Activated CD4-positive, alpha-beta T cell treated with anti-CD3 and anti-CD28 coated beads, Interleukin-2, amount 50 U/mL, for 16 hours (primary cell): ENCODE data around the gene ENG.
"Not testable (repeated sequence)": the region's sequence is repeated elsewhere in the genome, so short reads cannot be mapped to it uniquely, and the experiment has no call there.

Experiments used
- DNase-seq: peaks from one replicate; pipeline ENCODE4 v3.0.0-alpha.2; 2020

The ENG gene

DNA sequence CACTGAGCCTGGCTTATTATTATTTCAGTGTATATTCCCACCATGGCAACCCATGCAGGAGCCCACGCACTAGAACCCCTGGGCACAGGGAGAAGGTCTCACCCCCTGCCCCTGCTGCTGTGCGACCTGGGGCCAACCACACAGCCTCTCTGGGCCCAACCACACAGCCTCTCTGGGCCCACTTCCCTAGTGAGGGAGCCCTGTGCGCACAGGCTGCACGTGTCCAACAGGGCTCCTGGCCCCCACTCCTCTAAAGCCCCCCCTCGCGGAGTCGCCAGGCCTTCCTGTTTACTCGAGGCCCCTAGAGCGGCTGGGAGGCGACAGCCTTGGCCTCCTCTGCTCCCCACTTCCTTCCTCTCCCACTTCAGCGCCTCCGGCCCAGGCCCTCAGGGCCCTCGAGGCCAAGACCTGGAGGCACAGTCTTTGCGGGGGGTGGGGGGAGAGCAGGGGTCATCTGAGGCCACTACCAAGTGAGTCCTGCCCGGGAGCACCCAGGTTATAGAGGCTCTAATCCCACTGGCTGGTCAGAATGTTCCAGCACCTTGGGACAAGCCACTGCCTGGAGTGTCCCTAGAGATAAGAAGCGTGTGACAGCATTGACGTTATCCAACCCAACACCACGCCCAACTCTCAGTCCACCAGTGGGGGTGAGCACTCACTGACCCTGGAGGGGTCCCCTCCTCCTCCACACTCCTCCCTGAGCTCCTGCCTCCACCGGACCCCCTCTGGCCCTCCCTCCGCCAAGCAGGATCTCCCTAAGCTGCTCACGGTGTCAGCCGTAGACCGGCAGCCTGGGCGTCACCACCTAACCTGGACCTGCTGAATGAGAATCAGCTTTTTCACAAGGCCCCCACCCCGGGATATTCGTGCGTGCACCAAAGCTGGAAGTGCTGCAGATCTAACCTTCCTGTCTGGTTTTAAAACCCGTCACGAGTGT is 7.9 kb upstream of the ENG start:
- no peak for DNase-seq

DNA sequence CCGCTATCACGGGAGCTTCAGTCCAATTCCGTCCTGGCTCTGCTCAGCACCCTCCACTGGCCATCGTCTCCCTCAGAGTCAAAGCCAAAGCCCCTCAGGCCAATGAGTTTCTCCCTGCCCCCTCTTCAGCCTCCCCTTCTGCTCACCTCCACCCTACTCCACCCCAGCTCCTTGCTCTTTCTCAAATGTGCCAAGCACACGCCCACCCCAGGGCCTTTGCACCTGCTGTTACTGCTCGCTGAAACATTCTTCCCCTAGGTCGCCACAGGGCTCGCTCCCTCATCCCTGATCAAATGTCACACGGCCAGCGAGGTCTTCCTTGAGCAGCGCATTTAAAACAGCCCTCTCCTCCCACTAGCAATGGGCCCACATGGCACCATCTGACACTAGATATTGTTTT is 6.3 kb upstream of the ENG start:
- no peak for DNase-seq

DNA sequence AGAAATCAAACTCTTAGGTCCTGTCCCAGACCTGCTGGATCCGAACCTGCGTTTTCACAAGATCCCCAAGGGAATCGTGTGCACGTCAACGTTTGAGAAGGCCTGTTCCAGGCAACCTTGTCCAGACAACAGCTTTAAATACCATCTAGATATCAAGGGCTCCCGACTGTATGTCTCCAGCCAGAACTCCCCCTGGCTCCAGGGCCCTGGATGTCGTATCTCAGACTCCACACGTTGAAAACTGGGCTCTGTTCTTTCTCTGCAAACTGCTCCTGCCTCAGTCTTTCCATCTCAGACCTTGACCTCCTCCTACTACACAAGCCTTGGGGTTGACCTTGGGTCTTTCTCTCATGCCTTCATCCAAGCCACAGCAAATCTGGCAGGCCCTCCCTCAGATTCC is 5.8 kb upstream of the ENG start:
- DNase-seq = no peak

DNA sequence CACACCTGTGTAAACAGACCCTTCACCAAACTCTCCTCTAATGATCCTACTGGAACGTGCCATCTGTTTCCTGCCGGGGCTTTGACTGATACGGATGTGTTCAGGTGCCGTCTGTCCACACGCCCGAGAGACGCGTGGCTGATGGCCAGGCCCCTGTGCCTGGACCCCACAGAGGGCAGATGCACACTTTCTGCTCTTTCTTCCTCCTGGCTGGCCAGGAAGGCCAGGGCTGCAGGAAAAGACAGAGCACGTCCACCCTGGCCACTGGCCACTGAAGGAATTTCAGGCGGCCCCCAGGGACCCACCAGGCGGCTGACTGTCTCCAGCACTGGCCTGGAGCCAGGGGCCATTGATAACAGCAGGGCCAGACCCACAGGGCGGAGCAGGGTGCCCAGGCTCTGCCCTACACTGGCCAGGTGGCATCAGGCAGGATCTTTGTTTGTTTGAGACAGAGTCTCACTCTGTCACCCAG is 3.6 kb upstream of the ENG start:
- no peak for DNase-seq

GRCh38 chr9:127857278-127857677 is 2.8 kb upstream of the ENG start:
- DNase-seq = no peak

DNA sequence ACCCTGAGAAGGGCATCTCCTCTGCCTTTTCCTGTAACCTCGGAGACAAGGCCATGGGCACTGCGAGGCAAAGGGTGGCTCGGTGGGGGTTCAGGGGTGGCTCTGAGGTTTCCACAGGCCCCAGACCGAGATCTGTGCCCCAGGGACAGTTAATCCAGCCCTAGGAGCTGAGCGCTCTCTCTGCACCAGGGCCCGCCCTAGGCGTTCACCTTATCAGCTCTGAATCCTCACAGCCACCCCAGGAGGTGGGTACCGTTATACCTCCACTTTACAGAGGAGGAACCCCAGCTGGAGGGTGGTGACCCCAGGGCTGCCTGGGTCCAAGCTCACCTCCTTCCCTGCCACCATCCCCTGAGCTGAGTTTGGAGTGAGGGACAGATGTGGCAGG is 2.3 kb upstream of the ENG start:
- no peak for DNase-seq

GRCh38 chr9:127856094-127856728 is 1.8 kb upstream of the ENG start:
- DNase-seq = no peak

GRCh38 chr9:127855522-127855921 is 1.1 kb upstream of the ENG start:
- DNase-seq = no peak

DNA sequence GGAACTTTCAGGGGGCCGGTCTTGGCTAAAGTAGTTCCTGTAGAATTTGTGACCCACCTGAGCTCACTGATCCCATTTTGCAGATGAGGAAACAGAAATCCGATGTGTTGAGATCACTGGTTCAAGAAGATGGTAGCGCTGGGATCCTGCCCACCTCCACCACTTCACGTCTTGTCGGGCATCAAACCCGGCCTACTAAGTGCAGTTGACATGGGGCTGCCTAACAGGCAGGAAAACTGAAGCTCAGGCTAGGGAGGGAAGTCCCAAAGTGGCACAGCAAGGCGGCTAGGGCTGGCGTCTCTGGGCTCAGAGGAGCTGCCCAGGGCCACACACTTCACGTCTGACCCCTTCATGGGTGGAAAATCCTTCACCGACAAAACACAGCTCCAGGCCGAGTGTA is 502 bp upstream of the ENG start:
- DNase-seq = no peak

GRCh38 chr9:127853312-127854183 is 910 bp downstream of the ENG start:
- no peak for DNase-seq

- no peak for DNase-seq
These were observed 1.6 kb downstream of the ENG start for GRCh38 chr9:127852829-127853228.

- DNase-seq = no peak
These were observed 4.1 kb downstream of the ENG start for GRCh38 chr9:127850286-127850830.

GRCh38 chr9:127848756-127849504 is 5.5 kb downstream of the ENG start:
- DNase-seq = no peak

DNA sequence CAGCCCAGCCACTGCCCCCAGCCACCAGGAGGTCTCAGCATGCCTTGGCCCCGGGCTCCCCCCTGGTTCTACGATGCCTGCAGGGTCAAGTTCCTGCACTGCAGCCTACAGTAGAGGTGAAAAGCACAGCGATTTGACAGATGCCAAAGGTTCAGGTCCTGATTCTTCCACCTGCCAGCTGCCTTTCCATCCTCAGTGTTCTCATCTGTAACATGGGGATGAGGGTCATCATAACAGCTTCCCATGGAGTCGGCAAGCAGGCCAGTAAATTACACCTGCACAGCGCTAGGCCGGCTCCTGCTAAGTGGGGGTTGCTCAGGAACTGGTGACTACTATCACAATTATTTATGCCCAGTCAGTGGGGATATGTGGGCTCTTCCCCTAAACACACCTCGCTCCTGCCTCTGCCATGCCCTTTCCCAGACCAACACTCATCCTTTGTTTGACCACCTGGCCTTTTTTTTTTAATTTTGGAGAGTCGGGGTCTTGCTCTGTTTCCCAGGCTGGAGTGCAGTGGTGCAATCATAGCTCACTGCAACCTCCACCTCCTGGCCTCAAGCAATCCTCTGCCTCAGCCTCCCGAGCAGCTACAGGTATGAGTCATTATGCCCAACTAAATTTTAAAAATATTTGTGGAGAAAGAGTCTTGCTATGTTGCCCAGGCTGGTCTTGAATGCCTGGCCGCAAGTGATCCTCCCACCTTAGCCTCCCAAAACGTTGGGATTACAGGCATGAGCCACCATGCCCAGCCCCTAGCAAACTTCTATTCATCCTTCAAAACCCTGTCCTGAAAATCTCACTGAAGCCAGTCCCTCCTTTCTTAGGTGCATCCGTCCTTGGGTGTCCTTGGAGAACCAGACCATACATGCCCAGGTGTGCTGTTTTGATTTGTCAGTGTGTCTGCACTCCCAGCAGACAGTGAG is 6.4 kb downstream of the ENG start:
- no peak for DNase-seq

DNA sequence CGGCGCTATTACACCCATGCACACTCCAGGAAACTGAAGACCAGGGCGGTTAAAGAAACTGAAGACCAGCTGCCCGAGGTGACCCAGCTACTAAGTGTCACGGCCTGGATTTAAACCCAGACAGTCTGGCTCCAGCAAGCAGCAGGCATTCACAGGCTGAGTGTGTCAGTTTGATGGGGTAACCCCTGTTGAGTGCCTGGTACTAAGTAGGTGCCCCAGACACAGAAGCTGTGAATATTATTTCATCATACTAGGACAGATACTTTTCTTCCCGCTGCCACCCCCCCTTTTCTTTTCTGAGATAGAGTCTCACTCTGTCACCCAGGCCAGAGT is 7.3 kb downstream of the ENG start:
- DNase-seq = no peak

DNA sequence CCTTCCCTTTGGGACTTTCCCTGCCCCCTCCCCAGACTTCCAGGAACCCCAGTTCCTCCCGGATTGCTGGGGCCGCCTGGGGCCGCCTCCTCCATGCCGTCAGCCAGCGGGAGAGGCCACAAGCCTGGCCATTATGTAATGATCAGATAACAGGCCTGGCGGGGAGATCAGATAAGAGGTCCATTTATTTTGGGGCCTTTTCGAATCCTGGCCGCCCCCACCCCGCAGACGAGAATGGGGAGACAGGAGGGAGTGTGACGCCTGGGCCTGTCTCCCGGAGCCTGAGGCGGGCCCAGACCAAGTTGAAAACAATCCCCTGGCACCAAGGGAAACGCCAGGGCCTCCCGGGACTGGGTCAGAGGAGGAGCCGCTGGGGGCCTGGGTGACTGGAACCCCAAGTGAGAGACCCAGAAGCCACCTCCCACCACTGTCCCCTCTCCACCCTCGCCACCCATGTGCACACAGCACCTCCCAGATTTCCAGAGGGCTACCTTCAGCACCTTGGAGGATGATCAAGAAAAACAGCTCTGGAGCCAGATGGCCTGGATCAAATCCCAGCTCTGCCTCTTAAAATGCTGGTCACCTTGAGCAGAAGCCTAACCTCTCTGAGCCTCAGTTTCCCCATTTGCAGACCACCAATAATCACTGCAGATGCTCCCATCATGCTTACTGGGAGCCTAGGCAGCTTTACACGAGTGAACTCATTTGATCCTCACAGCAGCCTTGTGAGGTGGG is 7.8 kb downstream of the ENG start:
- no peak for DNase-seq

DNA sequence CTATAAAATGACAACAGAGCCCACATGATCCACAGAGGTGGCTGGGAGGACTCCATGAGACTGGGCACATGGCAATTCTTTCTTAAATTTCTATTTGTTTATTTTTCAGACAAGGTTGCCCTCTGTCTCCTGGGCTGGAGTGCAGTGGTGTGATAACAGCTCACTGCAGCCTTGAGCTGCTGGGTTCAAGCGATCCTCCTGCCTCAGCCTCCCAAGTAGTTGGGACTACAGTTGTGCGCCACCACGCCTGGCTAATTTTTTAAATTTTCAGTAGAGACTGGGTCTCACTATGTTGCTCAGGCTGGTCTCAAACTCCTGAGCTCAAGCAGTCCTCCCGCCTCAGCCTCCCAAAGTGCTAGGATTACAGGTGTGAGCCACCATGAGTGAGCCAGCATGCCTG is 8.8 kb downstream of the ENG start:
- not testable (repeated sequence) for DNase-seq

DNA sequence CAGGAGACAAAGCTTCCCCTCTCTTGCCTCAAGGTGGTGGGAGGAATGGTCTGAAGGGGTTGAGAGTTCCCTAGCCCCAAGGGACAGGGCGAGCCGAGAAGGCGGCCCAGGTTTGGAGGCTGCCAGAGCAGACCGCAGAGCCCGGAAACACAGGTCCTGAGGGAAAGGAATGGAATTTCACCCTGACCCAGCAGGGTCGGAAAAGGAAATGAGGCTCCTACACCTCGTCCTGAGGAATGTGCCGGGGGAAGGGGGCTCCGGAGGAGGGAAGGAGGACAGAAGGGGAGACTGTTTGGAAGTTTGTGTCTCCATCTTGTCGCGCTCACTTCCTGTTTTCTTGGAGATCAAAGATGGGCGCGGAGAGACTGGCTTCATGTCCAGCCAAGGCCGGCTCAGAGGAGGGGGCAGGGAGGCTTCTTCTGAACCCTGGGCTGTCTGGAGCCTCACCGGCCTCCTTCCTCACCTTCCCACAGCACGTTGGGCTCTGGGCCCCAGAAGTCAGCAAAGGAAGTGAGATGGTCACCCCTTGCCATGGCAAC is 9.6 kb downstream of the ENG start:
- no peak for DNase-seq

DNA sequence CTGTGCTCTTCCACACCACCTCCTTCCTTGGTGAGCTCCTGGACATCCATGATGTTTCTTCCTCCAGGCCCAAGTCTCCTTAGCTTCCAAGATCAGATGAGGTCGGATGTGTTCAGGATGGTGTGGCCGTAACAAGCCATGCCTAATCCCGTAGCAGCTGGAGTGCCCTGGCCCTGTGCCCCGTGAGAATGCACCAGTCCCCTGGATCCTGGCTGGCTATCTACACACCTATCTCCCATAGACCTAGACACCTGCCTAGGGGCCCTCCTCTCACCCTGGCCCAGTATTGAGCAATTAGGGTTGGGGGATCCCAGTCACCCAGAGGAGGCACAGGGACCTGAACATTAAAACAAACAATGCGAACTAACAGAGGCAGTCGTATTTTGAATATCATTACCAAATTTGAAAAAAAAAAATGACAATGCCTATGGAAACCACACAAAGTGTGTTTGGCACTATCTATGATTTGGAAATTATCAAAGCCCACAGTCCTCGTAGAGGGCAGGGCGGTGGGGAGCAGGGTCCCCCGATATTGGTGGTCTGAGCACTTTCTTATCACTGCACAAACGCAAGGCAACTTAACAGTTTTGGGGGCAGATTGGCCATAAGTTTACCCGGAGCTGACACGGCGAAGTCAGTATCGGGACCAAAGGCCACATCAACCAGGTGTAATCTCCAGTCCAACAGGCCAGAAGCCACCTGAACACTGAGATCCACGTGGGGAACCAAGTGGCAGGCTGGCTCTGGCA is 13.2 kb downstream of the ENG start:
- no peak for DNase-seq
